Caco-2 (cell line): Measurements from ENCODE around the gene KIF16B. TPM values are rescaled to one million over a fixed set of nuclear protein-coding genes. Genes with fewer than 3 reads are reported as not detected.

Experiments
- BruUV-seq: library from RNA; stranded (reverse); fragments of 400-500 nt; replicated peaks from 2 replicates; lab custom pipeline; 2021; lab: Mats Ljungman, UMichigan
- CTCF ChIA-PET: fragments of 300-600 bp; sonication (Branson Sonifier 250); formaldehyde crosslinking; loops from one replicate; lab custom pipeline; 2022; ENCODE audit warnings: antibody characterized with exemption; lab: Charles Lee
- POLR2A ChIA-PET: fragments of 300-600 bp; sonication (Branson Sonifier 250); formaldehyde crosslinking; loops from one replicate; lab custom pipeline; 2022; ENCODE audit warnings: antibody characterized with exemption; lab: Charles Lee
- DNase-seq, 2 experiments: peaks; one replicate each; pipeline versions ENCODE4 v3.0.0 to v3.0.0-alpha.2; 2020 to 2022
- H3K27me3 ChIP-seq: replicated peaks from 2 replicates; pipeline ENCODE4 v1.6.0; 2011; ENCODE audit warnings: low read length; ENCODE audit not compliant: control insufficient read depth, insufficient read depth
- H3K36me3 ChIP-seq: 2 replicates; pipeline ENCODE4 v1.5.1; 2011; ENCODE audit warnings: low read length; ENCODE audit not compliant: control insufficient read depth, insufficient read depth
- H3K4me1 ChIP-seq: fragments of 250-450 bp; sonication (Bioruptor Pico); 2 replicates; pipeline ENCODE4 v1.5.1; 2020; ENCODE audit warnings: mild to moderate bottlenecking
- H3K4me3 ChIP-seq: 2 replicates; pipeline ENCODE4 v1.5.1; 2011; ENCODE audit warnings: low read depth, mild to moderate bottlenecking, control low read depth, low read length
- H3K9me3 ChIP-seq: fragments of 250-450 bp; sonication (Bioruptor Pico); 2 replicates; pipeline ENCODE4 v1.5.1; 2020; ENCODE audit warnings: mild to moderate bottlenecking, moderate library complexity
- H3K27ac Mint-ChIP-seq: one replicate; pipeline ENCODE4 v1.8.0; 2022; ENCODE audit warnings: mixed read lengths; ENCODE audit not compliant: unreplicated experiment
- H3K27me3 Mint-ChIP-seq: one replicate; pipeline ENCODE4 v1.8.0; 2022; ENCODE audit warnings: mixed read lengths; ENCODE audit not compliant: insufficient read depth, unreplicated experiment
- H3K36me3 Mint-ChIP-seq: one replicate; pipeline ENCODE4 v1.8.0; 2022; ENCODE audit warnings: mild to moderate bottlenecking, mixed read lengths; ENCODE audit not compliant: insufficient read depth, unreplicated experiment
- H3K4me1 Mint-ChIP-seq: one replicate; pipeline ENCODE4 v1.8.0; 2022; ENCODE audit warnings: low read depth, mixed read lengths; ENCODE audit not compliant: unreplicated experiment
- H3K4me3 Mint-ChIP-seq: one replicate; pipeline ENCODE4 v1.8.0; 2022; ENCODE audit warnings: mild to moderate bottlenecking, moderate library complexity, mixed read lengths; ENCODE audit not compliant: unreplicated experiment
- H3K9me3 Mint-ChIP-seq: one replicate; pipeline ENCODE4 v1.8.0; 2022; ENCODE audit warnings: mixed read lengths; ENCODE audit not compliant: unreplicated experiment
- intact Hi-C: fragments of 100-400 bp; cut with micrococcal nuclease; formaldehyde crosslinking; loops from one replicate; pipeline ENCODE4 v1.10.0; 2022; ENCODE audit not compliant: unreplicated experiment
- total RNA-seq: library from RNA; stranded (reverse); gene quantifications from 2 replicates; pipeline ENCODE4 v1.2.3, GENCODE V29; 2022
- TF ChIP-seq, protein P1 (sequence below), 2 experiments: fragments of 200-600 bp in 1 of 2; IDR thresholded peaks; 1 replicate in 1 of 2; 2 replicates in 1 of 2; pipeline versions ENCODE4 v1.5.1 to v1.8.0; 2011 to 2022; ENCODE audit warnings: antibody characterized with exemption in 1 of 2, control low read depth in 1 of 2, inconsistent platforms in 1 of 2, low read depth in 1 of 2, low read length in 1 of 2, mild to moderate bottlenecking in 1 of 2, moderate library complexity in 1 of 2; ENCODE audit not compliant: insufficient read depth in 1 of 2, severe bottlenecking in 1 of 2, unreplicated experiment in 1 of 2

Gene KIF16B
- total RNA-seq, 1 experiment from 2014 or later: 11.3 TPM

DNA sequence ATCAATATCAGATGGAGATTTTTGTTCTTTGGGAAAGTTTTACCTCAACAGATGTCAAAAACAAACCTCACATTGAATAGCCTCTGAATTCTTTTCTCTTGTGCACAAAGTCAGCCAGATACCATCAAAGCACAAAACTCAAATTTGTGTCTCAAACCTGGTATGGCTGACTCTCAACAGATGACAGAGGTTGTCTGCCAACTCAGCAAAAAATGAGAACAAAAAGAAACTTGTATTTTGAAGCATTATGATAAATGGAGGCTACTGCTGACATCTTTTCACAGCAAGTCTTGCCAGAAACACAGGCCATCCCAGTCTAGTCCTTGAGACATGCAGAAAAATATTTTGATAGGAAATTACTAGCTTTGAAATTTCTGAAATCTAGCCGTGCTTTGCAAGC lies 79.8 kb downstream of the KIF16B start:
- H3K27ac Mint-ChIP-seq: no peak overlapping the region
- Histone ChIP-seq H3K36me3 (no peaks in the 10 kb centered on the region), H3K4me1 (no peaks in the 10 kb centered on the region), H3K9me3 (no peaks in the 10 kb centered on the region), H3K27me3 (no peaks in the 10 kb centered on the region), H3K4me3 (no peak overlapping the region)
- DNase-seq: no peak
- no TSS peak for BruUV-seq
- TF ChIP-seq, protein P1, sequence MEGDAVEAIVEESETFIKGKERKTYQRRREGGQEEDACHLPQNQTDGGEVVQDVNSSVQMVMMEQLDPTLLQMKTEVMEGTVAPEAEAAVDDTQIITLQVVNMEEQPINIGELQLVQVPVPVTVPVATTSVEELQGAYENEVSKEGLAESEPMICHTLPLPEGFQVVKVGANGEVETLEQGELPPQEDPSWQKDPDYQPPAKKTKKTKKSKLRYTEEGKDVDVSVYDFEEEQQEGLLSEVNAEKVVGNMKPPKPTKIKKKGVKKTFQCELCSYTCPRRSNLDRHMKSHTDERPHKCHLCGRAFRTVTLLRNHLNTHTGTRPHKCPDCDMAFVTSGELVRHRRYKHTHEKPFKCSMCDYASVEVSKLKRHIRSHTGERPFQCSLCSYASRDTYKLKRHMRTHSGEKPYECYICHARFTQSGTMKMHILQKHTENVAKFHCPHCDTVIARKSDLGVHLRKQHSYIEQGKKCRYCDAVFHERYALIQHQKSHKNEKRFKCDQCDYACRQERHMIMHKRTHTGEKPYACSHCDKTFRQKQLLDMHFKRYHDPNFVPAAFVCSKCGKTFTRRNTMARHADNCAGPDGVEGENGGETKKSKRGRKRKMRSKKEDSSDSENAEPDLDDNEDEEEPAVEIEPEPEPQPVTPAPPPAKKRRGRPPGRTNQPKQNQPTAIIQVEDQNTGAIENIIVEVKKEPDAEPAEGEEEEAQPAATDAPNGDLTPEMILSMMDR (IDR thresholded peaks at IDR 0.05; ENCODE audit: insufficient read depth in 1 of 2, low read depth in 1 of 2, low read length in 1 of 2, severe bottlenecking in 1 of 2, unreplicated experiment in 1 of 2): no peak
- no peaks in the 10 kb centered on the region for H3K36me3 Mint-ChIP-seq
- H3K4me1 Mint-ChIP-seq: peaks cover 4% of the 10 kb centered on the region
- intact Hi-C loops: no loop called here
- no peak overlapping the region for H3K4me3 Mint-ChIP-seq
- ChIA-PET CTCF (no interaction called here), POLR2A (no interaction called here)
- no peaks in the 10 kb centered on the region for H3K9me3 Mint-ChIP-seq
- no peaks in the 10 kb centered on the region for H3K27me3 Mint-ChIP-seq

DNA sequence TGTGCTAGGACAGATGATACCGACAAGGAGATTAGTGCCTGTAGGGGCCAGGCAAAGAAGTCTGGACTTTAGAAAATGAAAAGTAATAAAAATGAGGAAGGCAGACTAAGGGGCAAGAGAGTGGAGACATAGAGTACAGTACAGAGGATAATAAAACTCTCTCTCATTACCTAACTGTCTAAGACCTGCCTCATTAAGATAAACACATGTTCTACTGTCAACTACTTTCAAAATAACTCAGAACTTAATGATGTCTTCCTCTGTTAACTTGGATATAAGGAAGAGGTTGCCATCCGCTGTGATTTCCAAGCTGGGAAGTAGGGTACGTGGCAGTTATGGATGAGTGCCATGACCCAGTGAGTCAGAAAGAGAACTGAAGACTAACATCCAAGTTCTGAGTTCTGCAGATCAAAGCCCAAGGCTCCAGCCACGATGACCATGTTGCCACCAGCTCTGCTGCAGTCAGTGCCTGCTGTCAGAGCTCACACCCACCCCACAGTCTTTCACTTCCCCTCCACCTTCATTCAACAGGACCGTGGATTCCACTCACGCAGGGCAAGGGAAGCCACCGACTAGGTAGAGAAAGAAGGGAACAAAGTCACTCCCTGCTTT lies 81.8 kb downstream of the KIF16B start:
- Histone ChIP-seq H3K4me3 (no peak overlapping the region), H3K27me3 (no peaks in the 10 kb centered on the region), H3K36me3 (no peaks in the 10 kb centered on the region), H3K4me1 (no peaks in the 10 kb centered on the region), H3K9me3 (no peaks in the 10 kb centered on the region)
- DNase-seq: no peak
- POLR2A ChIA-PET: no interaction called here
- H3K9me3 Mint-ChIP-seq: no peaks in the 10 kb centered on the region
- intact Hi-C loops: no loop called here
- CTCF ChIA-PET: no interaction called here
- H3K4me3 Mint-ChIP-seq: no peak overlapping the region
- H3K27ac Mint-ChIP-seq: no peak overlapping the region
- H3K27me3 Mint-ChIP-seq: no peaks in the 10 kb centered on the region
- H3K4me1 Mint-ChIP-seq: no peaks in the 10 kb centered on the region
- BruUV-seq: no TSS peak
- TF ChIP-seq, protein P1 (IDR thresholded peaks at IDR 0.05; ENCODE audit: insufficient read depth in 1 of 2, low read depth in 1 of 2, low read length in 1 of 2, severe bottlenecking in 1 of 2, unreplicated experiment in 1 of 2): no peak
- no peaks in the 10 kb centered on the region for H3K36me3 Mint-ChIP-seq

DNA sequence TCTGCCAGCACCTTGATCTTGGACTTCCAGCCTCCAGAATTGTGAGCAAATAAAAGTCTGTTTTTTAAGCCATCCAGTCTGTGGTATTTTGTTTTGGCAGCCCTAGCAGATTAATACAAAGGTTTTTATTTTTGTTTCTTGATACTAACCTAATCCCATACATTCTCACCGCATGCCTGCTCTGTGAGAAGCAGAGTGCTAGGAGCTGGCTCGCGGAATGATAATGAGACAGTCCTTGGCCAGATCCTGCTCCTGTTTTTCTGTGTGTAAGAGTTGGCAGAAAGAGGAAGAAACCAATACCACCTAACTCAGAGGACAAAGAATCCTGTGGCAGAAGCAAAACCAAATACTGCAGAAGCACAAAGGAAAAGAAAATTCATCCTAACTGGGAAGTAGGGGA lies 82.6 kb downstream of the KIF16B start:
- Mint-ChIP-seq H3K4me3 (no peak overlapping the region), H3K36me3 (no peaks in the 10 kb centered on the region), H3K4me1 (no peaks in the 10 kb centered on the region), H3K27me3 (no peaks in the 10 kb centered on the region), H3K27ac (no peak overlapping the region), H3K9me3 (no peaks in the 10 kb centered on the region)
- no peak overlapping the region for H3K4me3 ChIP-seq
- no TSS peak for BruUV-seq
- TF ChIP-seq, protein P1 (IDR thresholded peaks at IDR 0.05; ENCODE audit: insufficient read depth in 1 of 2, low read depth in 1 of 2, low read length in 1 of 2, severe bottlenecking in 1 of 2, unreplicated experiment in 1 of 2): no peak
- DNase-seq: no peak
- POLR2A ChIA-PET: no interaction called here
- H3K4me1 ChIP-seq: no peaks in the 10 kb centered on the region
- no peaks in the 10 kb centered on the region for H3K27me3 ChIP-seq
- H3K9me3 ChIP-seq: no peaks in the 10 kb centered on the region
- intact Hi-C loops: no loop called here
- CTCF ChIA-PET: no interaction called here
- H3K36me3 ChIP-seq: no peaks in the 10 kb centered on the region
